GM12878 (cell line): Measurements from ENCODE around the gene RBM44. TPM values are rescaled to one million over a fixed set of nuclear protein-coding genes. Genes with fewer than 3 reads are reported as not detected.

Experiments
- CEBPB ChIP-seq, 2 experiments: fragments of 150-350 bp in 1 of 2; IDR thresholded peaks; 2 replicates each; pipeline ENCODE4 v1.6.1; 2012 to 2014; ENCODE audit warnings: low read depth in 2 of 2, low read length in 2 of 2, borderline replicate concordance in 1 of 2, inconsistent platforms in 1 of 2
- CUX1 ChIP-seq: IDR thresholded peaks from 2 replicates; pipeline ENCODE4 v1.6.1; 2012; ENCODE audit warnings: improper control_type of control experiment, low read depth, low read length; ENCODE audit not compliant: insufficient replicate concordance
- GABPA ChIP-seq: IDR thresholded peaks from 2 replicates; pipeline ENCODE4 v1.6.1; 2014; ENCODE audit warnings: antibody characterized with exemption, low read depth, mild to moderate bottlenecking, inconsistent platforms
- PRDM15 ChIP-seq: fragments of 450-650 bp; formaldehyde crosslinking; IDR thresholded peaks from 2 replicates; pipeline ENCODE4 v1.4.0; 2020; ENCODE audit warnings: mild to moderate bottlenecking, moderate library complexity
- REST ChIP-seq: IDR thresholded peaks from 2 replicates; pipeline ENCODE4 v1.6.1; 2012; ENCODE audit warnings: mild to moderate bottlenecking, low read depth, low read length
- ZBTB4 ChIP-seq: fragments of 450-650 bp; formaldehyde crosslinking; IDR thresholded peaks from 2 replicates; pipeline ENCODE4 v1.4.0; 2022; ENCODE audit warnings: mild to moderate bottlenecking, moderate library complexity
- polyA plus RNA-seq, 11 experiments: library from polyadenylated mRNA; depleted of rRNA in 4 of 11; unstranded in 6 of 11; stranded (reverse) in 5 of 11; fragments of >200 nt; fragmentation: Nextera tagmentation in 4 of 11; fragmentation: Illumina TruSeq in 1 of 11; extraction: Ambion mirVana in 4 of 11; extraction: Trizol in 1 of 11; gene quantifications; 1 replicate in 1 of 11; 2 replicates in 10 of 11; pipeline versions ENCODE4 v1.2.1 to v1.2.3, GENCODE V29; 2011 to 2016; ENCODE audit warnings: inconsistent platforms in 2 of 11, missing spikeins in 2 of 11, low read depth in 1 of 11
- total RNA-seq, 4 experiments: library from RNA; depleted of rRNA in 3 of 4; stranded (reverse); fragments of >200 nt in 3 of 4; fragmentation: Illumina TruSeq in 1 of 4; extraction: Trizol in 1 of 4; gene quantifications; 2 replicates each; pipeline versions ENCODE4 v1.2.1 to v1.2.3, GENCODE V29; 2013 to 2021

RBM44 gene
- total and polyA plus RNA-seq, 10 of the 15 experiments (the other 5 are each of a cell fraction or from before 2014, with no cell fraction given), result 0.14 to 1.4 (median 0.62) TPM; not detected in 1

- no peak for TF ChIP-seq PRDM15 (CRISPR knock-in tag)
- TF ChIP-seq CUX1, result no peak
- no peak for TF ChIP-seq REST
- TF ChIP-seq CEBPB (IDR thresholded peaks at IDR 0.05; ENCODE audit: borderline replicate concordance in 1 of 2, low read depth in 2 of 2, low read length in 2 of 2), result no peak
- no peak for TF ChIP-seq GABPA
- no peak for TF ChIP-seq ZBTB4
These were observed 32.2 kb upstream of the RBM44 start (continued) for GRCh38 chr2:237766340-237766739.
